Type B pancreatic cell (in vitro differentiated cells): ENCODE results near the gene CLDN7. TPM values are rescaled to one million over a fixed set of nuclear protein-coding genes. Genes with fewer than 3 reads are reported as not detected.
A peak's percentile ranks its signal among the peaks of the same experiment; 100 is the strongest.

Experiments used
- DNase-seq: peaks from one replicate; pipeline ENCODE4 v3.0.0; 2021; ENCODE audit warnings: mixed read lengths; ENCODE audit not compliant: unreplicated experiment; ENCODE audit errors: extremely low spot score
- H3K27ac Mint-ChIP-seq: 2 replicates; pipeline ENCODE4 v1.8.0; 2021; ENCODE audit warnings: mild to moderate bottlenecking, mixed read lengths
- H3K27me3 Mint-ChIP-seq: 2 replicates; pipeline ENCODE4 v1.8.0; 2021; ENCODE audit warnings: mixed read lengths
- H3K36me3 Mint-ChIP-seq: 2 replicates; pipeline ENCODE4 v1.8.0; 2021; ENCODE audit warnings: mixed read lengths
- H3K4me1 Mint-ChIP-seq: one replicate; pipeline ENCODE4 v1.8.0; 2021; ENCODE audit warnings: mixed read lengths; ENCODE audit not compliant: unreplicated experiment
- H3K4me3 Mint-ChIP-seq: 2 replicates; pipeline ENCODE4 v1.8.0; 2021; ENCODE audit warnings: mild to moderate bottlenecking, mixed read lengths
- H3K9me3 Mint-ChIP-seq: 2 replicates; pipeline ENCODE4 v1.8.0; 2021; ENCODE audit warnings: mixed read lengths
- CTCF ChIP-seq: fragments of 200-600 bp; sonication (generic); conservative IDR thresholded peaks from 2 replicates; pipeline ENCODE4 v1.5.0; 2021; ENCODE audit warnings: antibody characterized with exemption, mild to moderate bottlenecking
- total RNA-seq: library from RNA; stranded (reverse); gene quantifications from 2 replicates; pipeline ENCODE4 v1.2.1, GENCODE V29; 2021; ENCODE audit warnings: low replicate concordance

CLDN7 gene
- total RNA-seq, 1 donor from 2014 or later = 118 TPM

- peaks cover 16% of the 10 kb centered on the region for H3K27me3 Mint-ChIP-seq
- H3K4me3 Mint-ChIP-seq = peak overlapping the region; percentile 97
- H3K9me3 Mint-ChIP-seq = no peaks in the 10 kb centered on the region
- DNase-seq = no peak
- peak overlapping the region; percentile 97 for H3K27ac Mint-ChIP-seq
- TF ChIP-seq CTCF = no peak
- peaks cover 5% of the 10 kb centered on the region for H3K36me3 Mint-ChIP-seq
- peaks cover 52% of the 10 kb centered on the region for H3K4me1 Mint-ChIP-seq
These were observed 44.1 kb downstream of the CLDN7 start for GRCh38 chr17:7218166-7218565.

GRCh38 chr17:7217113-7217987 is 44.9 kb downstream of the CLDN7 start:
- Mint-ChIP-seq H3K9me3 (no peaks in the 10 kb centered on the region), H3K4me3 (peak overlapping the region; percentile 97), H3K36me3 (peaks cover 5% of the 10 kb centered on the region), H3K27me3 (peaks cover 18% of the 10 kb centered on the region), H3K27ac (peak overlapping the region; percentile 82), H3K4me1 (peaks cover 53% of the 10 kb centered on the region)
- TF ChIP-seq CTCF = no peak
- no peak for DNase-seq

- no peak for TF ChIP-seq CTCF
- H3K4me1 Mint-ChIP-seq = peaks cover 60% of the 10 kb centered on the region
These were observed 45.8 kb downstream of the CLDN7 start for GRCh38 chr17:7216242-7217112.

GRCh38 chr17:7215652-7216180 is 46.6 kb downstream of the CLDN7 start:
- Mint-ChIP-seq H3K36me3 (peaks cover 5% of the 10 kb centered on the region), H3K4me3 (peak overlapping the region; percentile 95), H3K27ac (peak overlapping the region; percentile 98), H3K4me1 (peaks cover 53% of the 10 kb centered on the region), H3K9me3 (no peaks in the 10 kb centered on the region), H3K27me3 (peaks cover 24% of the 10 kb centered on the region)
- no peak for TF ChIP-seq CTCF
- DNase-seq = no peak

More at GRCh38 chr17:7216242-7217112, 45.8 kb downstream of the CLDN7 start:
- Mint-ChIP-seq H3K4me3 (peak overlapping the region; percentile 95), H3K36me3 (peaks cover 5% of the 10 kb centered on the region), H3K27me3 (peaks cover 24% of the 10 kb centered on the region), H3K27ac (peak overlapping the region; percentile 69), H3K9me3 (no peaks in the 10 kb centered on the region)
- DNase-seq = no peak

GRCh38 chr17:7215136-7215638 is 47.1 kb downstream of the CLDN7 start:
- Mint-ChIP-seq H3K4me1 (peaks cover 54% of the 10 kb centered on the region), H3K27ac (peak overlapping the region; percentile 98), H3K9me3 (no peaks in the 10 kb centered on the region), H3K36me3 (peaks cover 5% of the 10 kb centered on the region), H3K27me3 (peaks cover 29% of the 10 kb centered on the region), H3K4me3 (peak overlapping the region; percentile 95)
- no peak for DNase-seq
- no peak for TF ChIP-seq CTCF
